SK-N-SH (cell line): ENCODE measurements around the gene TOP3A. TPM values are rescaled to one million over a fixed set of nuclear protein-coding genes. Genes with fewer than 3 reads are reported as not detected.

Source experiments
- CTCF ChIA-PET: fragments of 300-600, 350-600 bp; formaldehyde crosslinking; extraction: SDS; loops from one replicate; lab custom pipeline; 2021; lab: Yijun Ruan, JAX
- POLR2A ChIA-PET: fragments of 350-600 bp; sonication (Branson Sonifier 250); formaldehyde crosslinking; extraction: SDS; loops from one replicate; lab custom pipeline; 2020; ENCODE audit warnings: antibody characterized with exemption, inconsistent platforms; lab: Yijun Ruan, JAX
- DNase-seq: peaks from one replicate; pipeline ENCODE4 v3.0.0; 2012
- H2AFZ ChIP-seq: fragments of 200-600 bp; sonication (generic); 2 replicates; pipeline ENCODE4 v1.8.1; 2016; ENCODE audit warnings: antibody characterized with exemption, mild to moderate bottlenecking, low read depth
- H3F3A ChIP-seq: fragments of 200-600 bp; sonication (generic); replicated peaks from 2 replicates; pipeline ENCODE3; 2016; ENCODE audit warnings: antibody characterized with exemption, mild to moderate bottlenecking; ENCODE audit not compliant: insufficient read depth
- H3K27ac ChIP-seq, 2 experiments: fragments of 200-500 bp in 1 of 2; fragments of 200-600 bp in 1 of 2; sonication (Bioruptor generic) in 1 of 2; sonication (generic), shearing (Covaris generic) in 1 of 2; 2 replicates each; pipeline versions ENCODE4 v1.5.1 to v1.6.1; 2014 to 2016; ENCODE audit warnings: low read depth in 2 of 2, inconsistent platforms in 1 of 2, low read length in 1 of 2, mild to moderate bottlenecking in 1 of 2, mixed read lengths in 1 of 2
- H3K27me3 ChIP-seq: fragments of 200-600 bp; sonication (generic), shearing (Covaris generic); 2 replicates; pipeline ENCODE4 v1.6.1; 2016; ENCODE audit warnings: mixed run types; ENCODE audit not compliant: insufficient read depth
- H3K36me3 ChIP-seq, 2 experiments: fragments of 200-500 bp in 1 of 2; fragments of 200-600 bp in 1 of 2; sonication (Bioruptor generic) in 1 of 2; sonication (generic) in 1 of 2; replicated peaks in 1 of 2; 2 replicates each; pipeline versions ENCODE3 to v1.5.1; 2014 to 2016; ENCODE audit warnings: low read length in 1 of 2, mild to moderate bottlenecking in 1 of 2; ENCODE audit not compliant: insufficient read depth in 2 of 2, control insufficient read depth in 1 of 2
- H3K4me1 ChIP-seq, 2 experiments: fragments of 200-500 bp in 1 of 2; fragments of 200-600 bp in 1 of 2; sonication (Bioruptor generic) in 1 of 2; sonication (generic), shearing (Covaris generic) in 1 of 2; 2 replicates each; pipeline versions ENCODE4 v1.5.1 to v1.6.1; 2014 to 2016; ENCODE audit warnings: low read depth in 1 of 2, low read length in 1 of 2, mixed run types in 1 of 2; ENCODE audit not compliant: insufficient read depth in 2 of 2, control insufficient read depth in 1 of 2
- H3K4me2 ChIP-seq: fragments of 200-600 bp; sonication (generic), shearing (Covaris generic); 2 replicates; pipeline ENCODE4 v1.6.1; 2017; ENCODE audit warnings: mixed run types
- H3K4me3 ChIP-seq, 2 experiments: fragments of 200-500 bp in 1 of 2; fragments of 200-600 bp in 1 of 2; sonication (Bioruptor generic) in 1 of 2; sonication (generic), shearing (Covaris generic) in 1 of 2; 2 replicates each; pipeline versions ENCODE4 v1.5.1 to v1.8.1; 2014 to 2016; ENCODE audit warnings: low read depth in 2 of 2, inconsistent platforms in 1 of 2, low read length in 1 of 2, mild to moderate bottlenecking in 1 of 2, mixed read lengths in 1 of 2, moderate library complexity in 1 of 2
- H3K79me2 ChIP-seq: fragments of 200-600 bp; sonication (generic); 2 replicates; pipeline ENCODE4 v1.8.1; 2017; ENCODE audit warnings: mild to moderate bottlenecking; ENCODE audit not compliant: insufficient read depth
- H3K9ac ChIP-seq: fragments of 200-600 bp; sonication (generic); 2 replicates; pipeline ENCODE4 v1.6.1; 2017; ENCODE audit warnings: mixed run types
- H3K9me2 ChIP-seq: fragments of 200-600 bp; sonication (generic); 2 replicates; pipeline ENCODE4 v1.6.1; 2017; ENCODE audit warnings: mixed run types
- H3K9me3 ChIP-seq: fragments of 200-600 bp; sonication (generic); 2 replicates; pipeline ENCODE4 v1.6.1; 2017; ENCODE audit warnings: mixed run types, mild to moderate bottlenecking, moderate library complexity
- H4K20me1 ChIP-seq: fragments of 200-600 bp; sonication (generic); 2 replicates; pipeline ENCODE4 v1.6.1; 2017; ENCODE audit warnings: mild to moderate bottlenecking, mixed run types; ENCODE audit not compliant: insufficient read depth
- ELF1 ChIP-seq: IDR thresholded peaks from 2 replicates; pipeline ENCODE4 v1.4.0; 2012
- EZH2phosphoT487 ChIP-seq: fragments of 200-600 bp; sonication (generic); IDR thresholded peaks from 2 replicates; pipeline ENCODE4 v1.6.1; 2017; ENCODE audit warnings: low read depth, mixed run types, mild to moderate bottlenecking, antibody characterized with exemption, moderate library complexity, borderline replicate concordance
- FOSL2 ChIP-seq: IDR thresholded peaks from 2 replicates; pipeline ENCODE4 v1.4.0; 2012; ENCODE audit warnings: low read depth, mild to moderate bottlenecking, moderate library complexity, borderline replicate concordance
- JUND ChIP-seq: IDR thresholded peaks from 2 replicates; pipeline ENCODE4 v1.4.0; 2012
- PBX3 ChIP-seq: IDR thresholded peaks from 2 replicates; pipeline ENCODE4; 2012
- RAD21 ChIP-seq: IDR thresholded peaks from 2 replicates; pipeline ENCODE4 v1.6.1; 2012; ENCODE audit warnings: mild to moderate bottlenecking, low read length
- RCOR1 ChIP-seq: fragments of 150-350 bp; IDR thresholded peaks from 2 replicates; pipeline ENCODE4 v1.6.1; 2017; ENCODE audit warnings: antibody characterized with exemption, low read length
- SMC3 ChIP-seq: IDR thresholded peaks from 2 replicates; pipeline ENCODE4 v1.6.1; 2012; ENCODE audit warnings: low read depth, low read length, improper control_type of control experiment
- TAF1 ChIP-seq: IDR thresholded peaks from 2 replicates; pipeline ENCODE4 v1.6.1; 2012; ENCODE audit warnings: low read depth, mild to moderate bottlenecking, low read length, moderate library complexity, borderline replicate concordance
- TEAD4 ChIP-seq: IDR thresholded peaks from 2 replicates; pipeline ENCODE4 v1.4.0; 2012; ENCODE audit warnings: mild to moderate bottlenecking, borderline replicate concordance; ENCODE audit not compliant: insufficient read depth
- YY1 ChIP-seq: IDR thresholded peaks from 2 replicates; pipeline ENCODE4 v1.4.0; 2012; ENCODE audit warnings: low read depth, mild to moderate bottlenecking
- WGBS: methylation state at CpG from one replicate; pipeline ENCODE4 v1.1.6; 2017; ENCODE audit warnings: low lambda C conversion rate; 5-methylcytosine and 5-hydroxymethylcytosine counted together
- polyA plus RNA-seq, 3 experiments: library from polyadenylated mRNA; depleted of rRNA; stranded (reverse); fragments of >200 nt; gene quantifications; 2 replicates each; pipeline ENCODE4 v1.2.3, GENCODE V29; 2012
- TF ChIP-seq, protein P1 (sequence below): IDR thresholded peaks from 2 replicates; pipeline ENCODE4 v1.4.0; 2012; ENCODE audit warnings: low read depth, borderline replicate concordance
- TF ChIP-seq, protein P2 (sequence below): IDR thresholded peaks from 2 replicates; pipeline ENCODE4 v1.4.0; 2012; ENCODE audit warnings: low read depth
- TF ChIP-seq, protein P3 (sequence below): IDR thresholded peaks from 2 replicates; pipeline ENCODE4 v1.6.1; 2012; ENCODE audit warnings: mild to moderate bottlenecking, low read depth, low read length, moderate library complexity

TOP3A gene
- polyA plus RNA-seq, 1 of the 3 experiments (the other 2 are of a cell fraction), result 14.7 TPM

- no peaks in the 10 kb centered on the region for H3K9me2 ChIP-seq
- no peak overlapping the region for H3K4me3 ChIP-seq
- H3F3A ChIP-seq, result peaks cover 14% of the 10 kb centered on the region
- POLR2A ChIA-PET, result no interaction called here
- no peak overlapping the region for H3K27ac ChIP-seq
- H3K27me3 ChIP-seq, result no peaks in the 10 kb centered on the region
- no peak overlapping the region for H3K9ac ChIP-seq
- no peak overlapping the region for H2AFZ ChIP-seq
- CTCF ChIA-PET, result interaction anchor here (2.0 kb wide), 1 partner anchor 19 kb away, joined by 5 read pairs; no protein-coding TSS in a partner anchor
- no peaks in the 10 kb centered on the region for H3K9me3 ChIP-seq
- peaks cover 4% of the 10 kb centered on the region; the same call in 1 of the 2 replicates for H3K79me2 ChIP-seq
- peaks cover 17% of the 10 kb centered on the region for H4K20me1 ChIP-seq
- H3K36me3 ChIP-seq, result peaks cover 32 to 83% of the 10 kb centered on the region in 2 experiments
- H3K4me2 ChIP-seq, result no peak overlapping the region
- H3K4me1 ChIP-seq, result no peaks in the 10 kb centered on the region
- no peak for DNase-seq
- TF ChIP-seq, protein P1, sequence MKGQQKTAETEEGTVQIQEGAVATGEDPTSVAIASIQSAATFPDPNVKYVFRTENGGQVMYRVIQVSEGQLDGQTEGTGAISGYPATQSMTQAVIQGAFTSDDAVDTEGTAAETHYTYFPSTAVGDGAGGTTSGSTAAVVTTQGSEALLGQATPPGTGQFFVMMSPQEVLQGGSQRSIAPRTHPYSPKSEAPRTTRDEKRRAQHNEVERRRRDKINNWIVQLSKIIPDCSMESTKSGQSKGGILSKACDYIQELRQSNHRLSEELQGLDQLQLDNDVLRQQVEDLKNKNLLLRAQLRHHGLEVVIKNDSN, result no peak
- TF ChIP-seq RCOR1 (no peak), SMC3 (no peak), YY1 (no peak)
- TF ChIP-seq, protein P2, sequence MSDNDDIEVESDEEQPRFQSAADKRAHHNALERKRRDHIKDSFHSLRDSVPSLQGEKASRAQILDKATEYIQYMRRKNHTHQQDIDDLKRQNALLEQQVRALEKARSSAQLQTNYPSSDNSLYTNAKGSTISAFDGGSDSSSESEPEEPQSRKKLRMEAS, result no peak
- WGBS, result 91% methylated on average over 9 of the region's 9 CpGs
These were observed 64.5 kb downstream of the TOP3A start for GRCh38 chr17:18250259-18250658.

GRCh38 chr17:18248811-18249210, 66.0 kb downstream of the TOP3A start:
- H3K9ac ChIP-seq, result no peak overlapping the region
- WGBS, result 100% methylated on average over 7 of the region's 7 CpGs
- H3K9me2 ChIP-seq, result no peaks in the 10 kb centered on the region
- H3K27ac ChIP-seq, result no peak overlapping the region
- no peaks in the 10 kb centered on the region for H3K9me3 ChIP-seq
- no peaks in the 10 kb centered on the region for H3K27me3 ChIP-seq
- peaks cover 14% of the 10 kb centered on the region for H3F3A ChIP-seq
- H3K79me2 ChIP-seq, result no peaks in the 10 kb centered on the region
- no peaks in the 10 kb centered on the region for H3K4me1 ChIP-seq
- ChIA-PET CTCF (interaction anchor here (0.6 to 3.8 kb wide), 14 partner anchors 8 to 118 kb away, joined by 3 to 26 read pairs (median 4); partner anchors contain the start of gene FLII), POLR2A (no interaction called here)
- no peak for TF ChIP-seq TEAD4
- TF ChIP-seq ELF1, result no peak
- no peak for TF ChIP-seq EZH2phosphoT487
- TF ChIP-seq RAD21, result no peak
- no peak for TF ChIP-seq PBX3
- no peak for TF ChIP-seq FOSL2
- no peak for TF ChIP-seq YY1
- TF ChIP-seq TAF1, result no peak
- TF ChIP-seq, protein P3, sequence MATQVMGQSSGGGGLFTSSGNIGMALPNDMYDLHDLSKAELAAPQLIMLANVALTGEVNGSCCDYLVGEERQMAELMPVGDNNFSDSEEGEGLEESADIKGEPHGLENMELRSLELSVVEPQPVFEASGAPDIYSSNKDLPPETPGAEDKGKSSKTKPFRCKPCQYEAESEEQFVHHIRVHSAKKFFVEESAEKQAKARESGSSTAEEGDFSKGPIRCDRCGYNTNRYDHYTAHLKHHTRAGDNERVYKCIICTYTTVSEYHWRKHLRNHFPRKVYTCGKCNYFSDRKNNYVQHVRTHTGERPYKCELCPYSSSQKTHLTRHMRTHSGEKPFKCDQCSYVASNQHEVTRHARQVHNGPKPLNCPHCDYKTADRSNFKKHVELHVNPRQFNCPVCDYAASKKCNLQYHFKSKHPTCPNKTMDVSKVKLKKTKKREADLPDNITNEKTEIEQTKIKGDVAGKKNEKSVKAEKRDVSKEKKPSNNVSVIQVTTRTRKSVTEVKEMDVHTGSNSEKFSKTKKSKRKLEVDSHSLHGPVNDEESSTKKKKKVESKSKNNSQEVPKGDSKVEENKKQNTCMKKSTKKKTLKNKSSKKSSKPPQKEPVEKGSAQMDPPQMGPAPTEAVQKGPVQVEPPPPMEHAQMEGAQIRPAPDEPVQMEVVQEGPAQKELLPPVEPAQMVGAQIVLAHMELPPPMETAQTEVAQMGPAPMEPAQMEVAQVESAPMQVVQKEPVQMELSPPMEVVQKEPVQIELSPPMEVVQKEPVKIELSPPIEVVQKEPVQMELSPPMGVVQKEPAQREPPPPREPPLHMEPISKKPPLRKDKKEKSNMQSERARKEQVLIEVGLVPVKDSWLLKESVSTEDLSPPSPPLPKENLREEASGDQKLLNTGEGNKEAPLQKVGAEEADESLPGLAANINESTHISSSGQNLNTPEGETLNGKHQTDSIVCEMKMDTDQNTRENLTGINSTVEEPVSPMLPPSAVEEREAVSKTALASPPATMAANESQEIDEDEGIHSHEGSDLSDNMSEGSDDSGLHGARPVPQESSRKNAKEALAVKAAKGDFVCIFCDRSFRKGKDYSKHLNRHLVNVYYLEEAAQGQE, result no peak
- no peak for TF ChIP-seq JUND
- peaks cover 29 to 79% of the 10 kb centered on the region in 2 experiments for H3K36me3 ChIP-seq
- peaks cover 6% of the 10 kb centered on the region; the same call in 1 of the 2 replicates for H4K20me1 ChIP-seq
- no peak for DNase-seq
- no peak overlapping the region for H3K4me2 ChIP-seq
- H3K4me3 ChIP-seq, result no peak overlapping the region
- H2AFZ ChIP-seq, result no peak overlapping the region
